NCI-H526 (cell line): ENCODE results near the gene NACC2.
A peak's percentile ranks its signal among the peaks of the same experiment; 100 is the strongest.
"Not testable (repeated sequence)": the region's sequence is repeated elsewhere in the genome, so short reads cannot be mapped to it uniquely, and the experiment has no call there.

Source experiments
- DNase-seq, 2 experiments: peaks; one replicate each; lab custom pipeline; 2025; lab: John Stamatoyannopoulos, UW

Gene NACC2

DNA sequence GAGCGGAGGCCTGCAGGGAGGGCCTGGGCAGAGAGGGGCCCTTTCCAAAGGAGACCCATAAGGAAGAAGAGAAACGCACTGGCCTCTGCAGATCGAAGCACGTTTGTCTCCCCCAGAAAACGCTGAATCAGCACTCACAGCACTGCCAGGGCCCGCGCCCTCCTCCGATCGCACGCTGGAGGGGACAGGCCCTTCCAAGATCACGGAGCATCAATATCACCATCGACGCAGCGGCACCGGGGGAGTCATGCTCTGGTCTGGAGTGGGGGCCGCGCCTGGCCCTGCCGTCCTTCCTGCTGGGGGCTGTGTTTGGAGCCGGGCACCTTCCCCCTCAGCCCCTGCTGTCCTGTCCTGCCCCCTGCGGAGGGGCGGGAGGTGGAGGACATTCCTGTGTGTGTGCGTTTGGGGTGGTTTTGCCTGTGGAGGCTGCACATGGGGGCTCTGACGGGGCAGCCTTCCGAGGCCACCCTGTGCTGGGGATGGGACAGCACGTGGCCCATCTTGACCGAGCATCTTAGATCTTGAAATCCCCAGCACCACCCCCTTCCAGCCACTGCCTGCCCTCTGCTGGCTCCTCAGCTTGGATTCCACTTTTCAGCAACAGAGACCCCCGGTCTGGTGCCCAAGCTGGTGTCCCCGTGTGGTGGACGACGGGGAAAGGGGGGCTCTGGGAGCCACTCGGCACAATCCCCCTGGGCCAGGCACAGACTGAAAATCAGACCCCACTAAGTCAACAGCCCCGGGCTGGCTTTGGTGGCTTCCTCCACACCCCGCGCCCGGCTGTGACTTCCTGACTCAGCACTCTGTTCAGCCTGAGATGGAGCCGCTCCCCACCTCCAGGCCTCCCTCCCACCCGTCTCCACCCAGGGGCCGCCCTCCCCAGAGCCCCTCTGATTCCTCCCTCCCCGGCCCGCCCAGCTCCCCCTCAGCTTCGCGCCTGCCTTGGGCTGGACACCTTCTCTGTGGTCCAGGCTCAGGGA, 15.3 kb upstream of the NACC2 start:
- no peak for DNase-seq

DNA sequence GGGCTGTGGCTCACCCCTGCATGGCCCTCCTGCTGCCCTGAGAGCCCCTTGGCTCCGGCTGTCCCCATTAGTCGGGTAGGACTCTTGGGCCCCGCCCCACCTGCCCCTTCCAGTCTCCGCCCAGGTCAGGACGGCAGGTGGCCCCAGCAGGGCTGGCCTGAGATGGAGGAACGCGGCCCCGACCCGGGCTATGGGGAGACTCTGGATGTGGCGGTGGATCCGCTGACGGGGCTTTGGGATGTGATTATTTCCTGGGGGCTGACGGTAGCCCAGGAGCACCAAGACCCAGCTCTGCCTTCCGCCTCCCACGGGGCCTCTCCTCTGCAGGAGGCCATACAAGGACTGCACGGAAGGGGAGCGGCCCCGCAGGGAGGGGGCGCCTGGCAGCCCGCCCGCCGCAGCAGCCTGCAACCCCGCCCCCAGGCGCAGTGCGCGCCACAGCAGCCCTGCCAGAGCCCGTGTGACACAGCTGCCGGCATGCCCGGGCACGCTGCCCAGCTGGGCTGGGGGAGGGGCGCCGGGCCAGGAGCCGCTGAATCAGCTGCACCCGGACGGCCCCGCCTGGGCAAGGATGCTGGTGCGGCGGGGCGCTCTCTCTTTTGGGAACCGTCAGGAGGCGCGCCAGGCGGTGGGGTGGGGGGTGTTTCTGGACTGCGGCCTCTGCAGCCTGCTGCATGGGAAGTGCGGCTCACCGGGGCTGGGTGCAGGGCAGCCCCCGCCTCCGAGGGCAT, 14.4 kb upstream of the NACC2 start:
- DNase-seq, result peak; percentile 66 to 92

DNA sequence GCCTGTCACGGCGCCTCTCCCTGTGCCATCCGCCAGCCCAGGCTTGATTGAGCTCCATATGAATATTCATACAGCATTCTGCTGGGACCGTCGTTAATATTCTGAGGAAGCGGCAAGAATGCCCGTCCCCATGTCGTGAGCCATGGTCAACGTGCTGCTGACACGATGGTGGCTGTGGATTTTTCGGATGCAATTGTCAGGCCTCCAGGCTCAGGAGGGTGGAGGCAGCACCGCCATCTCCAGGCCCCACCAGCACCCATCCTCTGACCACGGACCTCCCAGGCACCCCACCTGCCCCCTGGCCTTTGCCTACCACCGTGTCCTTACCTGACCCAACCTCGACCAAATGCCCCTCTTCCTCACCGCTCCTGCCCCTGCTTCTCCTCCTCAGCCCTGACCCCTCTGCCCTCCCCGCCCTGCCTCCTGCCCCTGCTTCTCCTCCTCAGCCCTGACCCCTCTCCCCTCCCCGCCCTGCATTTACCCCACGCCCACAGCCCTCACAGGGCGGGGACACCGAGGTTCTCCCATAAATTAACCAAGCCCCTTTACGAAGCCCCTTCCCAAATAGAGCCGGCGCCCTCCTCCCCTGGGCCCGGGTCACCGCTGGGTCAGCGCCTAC, 13.7 kb upstream of the NACC2 start:
- DNase-seq, result peak in 1 of 2 experiments; percentile 46

DNA sequence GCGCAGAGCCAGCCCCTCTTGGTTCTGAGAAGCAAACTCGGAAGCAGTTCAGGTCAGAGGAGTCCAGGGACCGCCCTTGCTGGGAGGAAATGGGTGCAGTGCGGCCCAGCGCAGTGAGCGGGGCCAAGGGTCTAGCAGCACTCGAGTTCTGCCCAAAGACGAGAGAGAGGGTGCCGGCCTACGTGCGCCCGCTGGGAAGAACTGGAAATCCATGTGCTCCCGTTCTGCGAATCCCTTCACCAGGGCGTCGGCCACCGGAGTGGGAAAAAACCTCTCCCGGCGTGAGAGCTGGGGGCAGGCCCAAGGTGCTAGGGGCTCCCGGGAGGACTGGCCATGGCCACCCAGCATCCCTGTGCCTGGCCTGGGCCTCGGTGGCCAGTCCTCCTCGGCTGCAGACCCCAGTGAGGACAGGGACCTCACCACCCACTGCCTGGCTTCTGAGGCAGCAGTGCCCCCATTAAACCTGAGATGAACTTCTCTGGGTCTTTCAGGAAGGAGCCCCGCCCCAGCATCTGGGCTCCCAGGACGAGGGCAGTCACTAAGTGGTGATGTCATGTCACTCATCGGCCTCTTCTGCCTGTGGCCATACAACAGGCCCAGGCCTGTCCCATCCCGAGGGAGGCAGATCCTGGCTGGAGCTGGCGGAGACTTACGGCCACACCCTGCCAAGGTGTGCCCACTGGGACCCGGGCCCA, 13.0 kb upstream of the NACC2 start:
- DNase-seq, result peak; percentile 78 to 85

DNA sequence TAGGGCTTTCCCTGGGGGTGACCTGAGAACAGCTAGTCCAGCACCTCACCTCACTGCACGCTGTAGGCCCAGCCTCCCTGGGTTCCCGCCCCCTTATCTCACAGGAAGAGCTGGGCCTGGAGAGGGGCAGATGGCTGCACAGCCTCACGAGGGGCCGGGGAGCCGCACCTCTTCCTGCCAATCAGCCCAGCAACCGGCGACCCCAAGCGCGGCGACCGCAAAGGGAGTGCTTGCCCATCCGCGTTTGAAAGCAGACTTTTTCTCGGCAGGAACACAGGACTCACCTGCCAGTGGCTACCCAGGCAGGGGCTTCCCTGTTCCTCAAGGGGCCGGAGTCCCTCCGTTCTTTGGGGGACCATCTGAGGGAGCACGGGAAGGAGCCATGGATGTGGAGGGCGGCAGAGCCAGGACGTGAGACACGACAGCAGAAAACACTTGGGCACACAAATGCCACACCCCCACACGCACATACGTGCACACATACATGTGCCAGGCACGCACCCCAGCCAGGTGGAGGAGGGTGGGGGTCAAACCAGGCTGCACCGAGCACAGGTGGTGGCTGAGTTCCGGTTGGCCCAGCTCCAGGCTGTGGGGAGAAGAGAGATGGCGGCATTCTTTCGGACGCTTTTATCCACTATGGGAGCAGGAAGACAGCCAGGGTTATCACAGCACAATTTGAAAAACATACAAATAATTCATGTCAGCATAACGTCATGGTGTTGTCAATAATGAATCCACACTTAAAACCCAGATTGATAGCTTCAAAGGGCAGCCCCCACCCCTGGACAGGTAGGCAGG, 12.3 kb upstream of the NACC2 start:
- DNase-seq, result peak in 1 of 2 experiments; percentile 20

DNA sequence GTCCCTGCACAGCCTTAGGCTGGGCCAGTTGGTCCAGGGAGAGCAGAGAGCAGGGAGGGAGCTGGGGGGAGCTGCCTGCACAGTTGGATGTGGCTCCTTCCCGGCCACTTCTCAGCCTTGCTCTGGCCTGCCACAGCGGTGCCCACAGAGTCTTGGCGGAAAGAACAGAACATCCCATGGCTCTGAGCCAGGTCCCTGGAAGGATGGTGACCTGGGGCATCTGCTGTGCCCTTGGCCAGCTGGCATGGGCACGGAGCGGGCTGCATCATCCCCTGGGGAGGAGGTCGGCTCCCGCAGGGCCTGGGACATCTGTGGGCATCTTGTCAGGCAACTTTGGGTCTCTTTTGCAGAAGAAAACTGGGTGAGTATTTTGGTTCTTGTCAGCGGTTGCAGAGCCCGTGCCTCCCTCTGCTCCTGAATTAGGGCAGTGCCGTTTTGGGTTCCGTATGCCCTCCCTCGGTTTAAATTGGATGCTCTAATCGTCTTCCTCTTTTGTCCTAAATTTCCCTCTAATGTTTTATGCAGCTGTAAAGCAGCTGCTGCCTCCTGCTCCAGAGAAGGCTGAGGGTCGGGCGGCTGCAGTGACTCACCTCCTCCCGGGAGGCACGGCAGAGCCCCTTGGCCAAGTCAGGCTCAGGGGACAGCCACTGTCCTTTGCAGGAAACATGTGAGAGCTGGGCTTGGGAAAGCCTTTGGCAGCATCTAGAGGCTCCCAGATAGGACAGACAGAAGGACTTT, 10.5 kb upstream of the NACC2 start:
- no peak for DNase-seq

DNA sequence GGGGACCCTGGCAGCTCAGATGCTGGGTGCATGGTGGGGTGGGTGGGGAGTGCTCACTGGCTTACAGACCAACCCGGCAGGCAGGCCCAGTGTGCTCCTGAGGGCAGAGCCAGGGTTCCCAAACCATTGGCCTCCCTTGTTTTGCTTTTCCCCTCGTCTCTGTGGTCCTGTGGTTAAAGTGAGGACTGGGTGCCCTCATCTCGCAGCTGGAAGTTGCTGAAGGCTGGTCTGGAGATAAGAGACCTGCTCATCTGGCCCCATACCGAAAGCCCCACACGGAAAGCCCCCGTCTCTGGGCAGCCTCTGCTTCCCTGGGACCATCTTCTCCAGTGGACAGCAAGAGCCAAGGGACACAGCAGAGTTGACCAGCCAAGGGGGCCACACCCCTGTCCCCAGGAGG, 9.8 kb upstream of the NACC2 start:
- DNase-seq, result no peak

DNA sequence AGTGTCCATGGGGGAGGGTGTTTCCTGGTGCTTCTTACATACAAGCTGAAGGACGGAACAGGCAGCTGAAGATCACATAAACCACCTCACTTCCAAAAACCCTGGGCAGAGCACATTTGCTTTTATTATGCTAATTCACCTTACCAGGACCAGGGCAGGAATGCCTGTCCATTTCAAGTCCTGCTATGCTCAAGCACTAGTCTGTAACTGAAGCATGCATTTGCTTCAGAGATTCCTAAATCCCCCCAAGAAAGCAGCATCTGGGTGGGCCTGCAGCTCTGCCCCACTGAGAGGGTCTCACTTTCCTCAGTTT, 9.4 kb upstream of the NACC2 start:
- no peak for DNase-seq

DNA sequence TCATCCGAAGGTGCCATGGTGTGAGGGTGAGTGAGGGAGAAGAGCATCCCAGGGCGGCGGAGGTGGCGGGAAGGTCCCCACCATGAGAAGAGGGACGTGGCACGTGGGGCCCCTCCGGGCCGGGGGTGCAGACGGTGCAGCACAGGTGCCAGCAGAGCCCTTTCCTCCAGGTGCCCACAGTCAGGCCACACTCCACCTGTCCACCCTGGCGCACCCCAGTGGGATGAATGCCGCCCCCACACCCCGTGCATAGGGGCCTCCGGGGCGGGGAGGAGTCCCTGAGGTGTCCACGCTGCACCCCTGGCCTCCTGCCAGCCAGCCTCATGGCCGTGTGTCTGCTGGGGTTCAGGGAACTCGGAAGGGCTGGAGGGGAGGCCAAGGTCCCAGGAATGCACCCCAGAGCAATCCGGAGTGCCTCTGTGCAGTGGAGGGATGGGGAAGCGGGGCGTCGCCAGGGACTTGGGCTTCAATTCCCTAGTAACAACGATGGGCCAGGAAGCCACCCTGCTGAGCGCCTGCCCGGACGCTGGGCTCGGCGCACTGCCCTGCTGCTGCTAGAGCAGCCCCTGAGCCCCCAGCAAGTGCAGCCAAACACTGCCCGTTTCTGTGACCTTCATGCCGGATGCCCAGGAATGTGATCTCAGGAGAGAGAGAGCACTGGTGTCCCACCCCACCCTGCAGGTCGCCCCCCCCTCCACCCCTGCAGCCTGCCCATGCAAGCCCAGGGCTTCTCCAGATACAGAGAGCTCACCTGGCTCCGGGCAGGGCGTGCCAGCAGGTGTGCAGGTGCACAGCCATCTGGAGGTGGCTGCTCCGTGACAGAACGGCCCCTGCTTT, 8.8 kb upstream of the NACC2 start:
- DNase-seq, result peak; percentile 29 to 79

DNA sequence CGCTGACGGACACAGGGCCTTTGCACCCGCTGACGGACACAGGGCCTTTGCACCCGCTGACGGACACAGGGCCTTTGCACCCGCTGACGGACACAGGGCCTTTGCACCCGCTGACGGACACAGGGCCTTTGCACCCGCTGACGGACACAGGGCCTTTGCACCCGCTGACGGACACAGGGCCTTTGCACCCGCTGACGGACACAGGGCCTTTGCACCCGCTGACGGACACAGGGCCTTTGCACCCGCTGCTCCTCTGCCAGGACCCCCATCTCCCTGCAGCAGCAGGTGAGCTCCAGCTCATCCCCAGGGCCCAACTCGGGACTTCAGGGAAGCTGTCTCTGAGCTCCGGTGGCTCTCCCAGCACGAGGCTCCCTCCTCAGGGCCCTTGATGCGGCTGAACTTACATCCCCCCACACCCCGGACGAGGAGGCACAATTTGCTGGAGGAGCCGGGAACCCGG, 6.6 kb upstream of the NACC2 start:
- not testable (repeated sequence) for DNase-seq

DNA sequence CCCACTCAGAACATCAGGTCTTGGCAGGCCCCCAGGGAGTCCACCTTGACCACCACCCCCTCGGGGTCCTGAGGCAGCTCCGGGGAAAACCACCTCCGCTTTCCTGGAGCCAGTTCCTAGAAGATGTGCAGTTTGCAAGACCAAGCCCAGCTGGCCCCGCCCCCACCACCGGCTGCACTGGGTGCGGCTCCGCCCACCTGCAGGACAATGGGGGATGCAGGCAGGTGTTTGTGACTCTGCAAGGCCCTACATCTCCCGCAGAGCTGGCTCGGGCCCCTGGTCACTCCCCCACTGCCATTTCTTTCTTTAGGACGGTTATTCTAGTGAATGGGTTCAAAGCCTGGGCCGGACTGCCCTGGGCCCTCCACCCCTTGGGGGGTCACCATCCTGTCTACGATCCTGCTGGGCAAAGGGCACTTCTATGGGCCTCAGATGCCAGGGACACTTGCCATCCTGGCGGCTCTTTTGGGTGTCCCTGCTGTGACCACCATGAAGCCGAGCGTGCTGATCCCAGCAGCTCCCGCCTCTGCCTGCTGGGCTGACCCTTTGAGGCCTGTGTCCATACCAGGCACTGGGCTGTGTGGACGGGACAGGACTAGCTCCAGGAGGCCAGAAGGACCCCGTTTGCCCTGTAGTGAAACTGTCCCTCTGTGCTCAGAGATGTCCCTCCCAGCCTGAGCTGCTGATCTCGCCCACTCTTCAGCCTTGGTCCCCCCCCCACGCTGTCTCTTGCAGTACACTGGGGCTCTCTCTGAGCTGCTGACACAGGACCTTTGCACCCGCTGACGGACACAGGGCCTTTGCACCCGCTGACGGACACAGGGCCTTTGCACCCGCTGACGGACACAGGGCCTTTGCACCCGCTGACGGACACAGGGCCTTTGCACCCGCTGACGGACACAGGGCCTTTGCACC, 5.9 kb upstream of the NACC2 start:
- DNase-seq, result peak; percentile 22 to 75

DNA sequence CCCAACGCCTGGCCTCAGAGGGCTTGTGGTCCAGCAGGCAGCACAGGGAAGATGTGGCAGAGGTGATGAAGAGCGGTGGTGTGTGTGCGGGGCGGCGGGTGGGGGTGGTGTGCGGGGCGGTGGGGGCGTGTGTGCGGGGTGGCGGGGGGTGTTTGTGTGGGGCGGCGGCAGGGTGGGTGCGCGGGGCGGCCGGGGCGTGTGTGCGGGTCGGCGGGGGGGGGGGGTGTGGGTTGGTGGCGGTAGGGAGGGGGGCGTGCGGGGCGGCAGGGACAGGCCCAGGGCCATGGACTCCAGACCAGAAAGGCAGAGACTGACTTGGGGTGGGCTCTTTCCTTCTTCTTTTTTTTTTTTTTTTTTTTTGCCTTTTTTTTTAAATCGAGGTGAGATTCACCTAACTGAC, 4.5 kb upstream of the NACC2 start:
- DNase-seq, result no peak

DNA sequence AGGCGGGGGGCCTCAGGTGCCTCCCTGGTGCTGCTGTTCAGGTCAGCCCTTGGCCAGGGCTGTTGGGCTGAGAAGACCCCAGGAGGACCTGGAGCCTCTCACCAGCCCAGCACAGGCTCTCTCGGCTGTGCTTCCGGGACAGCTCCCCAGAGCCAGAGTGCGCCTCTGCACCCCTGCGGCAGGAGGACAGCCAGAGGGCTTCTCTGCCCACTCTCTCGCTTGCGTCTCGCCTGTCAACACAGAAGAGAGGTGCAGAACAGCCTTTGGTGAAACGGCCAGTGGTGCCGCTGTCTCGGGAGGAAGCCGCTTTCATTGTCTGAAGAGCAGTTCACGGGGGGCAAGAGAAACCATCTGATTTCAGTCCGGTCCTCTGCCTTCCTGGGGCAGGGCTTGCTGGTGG, 3.8 kb upstream of the NACC2 start:
- no peak for DNase-seq

DNA sequence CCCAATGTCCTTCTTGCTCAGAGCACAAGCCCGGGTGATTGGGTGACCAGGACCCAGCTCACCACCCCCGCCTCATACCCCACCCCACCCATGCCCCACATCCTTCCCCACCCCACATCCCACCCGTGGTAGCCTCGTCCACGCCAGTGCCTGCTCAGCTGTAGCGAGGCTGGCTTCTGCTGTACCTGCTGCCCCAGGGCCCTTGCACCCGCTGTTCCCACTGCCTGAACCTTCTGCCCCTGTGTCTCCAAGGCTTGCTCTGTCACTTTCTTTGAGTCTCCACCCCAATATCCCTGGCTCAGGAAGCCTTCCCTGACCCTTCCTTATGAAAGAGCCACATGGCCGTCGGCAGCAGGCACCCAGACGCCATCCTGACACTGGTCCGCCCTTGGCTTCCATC, 3.1 kb upstream of the NACC2 start:
- no peak for DNase-seq

DNA sequence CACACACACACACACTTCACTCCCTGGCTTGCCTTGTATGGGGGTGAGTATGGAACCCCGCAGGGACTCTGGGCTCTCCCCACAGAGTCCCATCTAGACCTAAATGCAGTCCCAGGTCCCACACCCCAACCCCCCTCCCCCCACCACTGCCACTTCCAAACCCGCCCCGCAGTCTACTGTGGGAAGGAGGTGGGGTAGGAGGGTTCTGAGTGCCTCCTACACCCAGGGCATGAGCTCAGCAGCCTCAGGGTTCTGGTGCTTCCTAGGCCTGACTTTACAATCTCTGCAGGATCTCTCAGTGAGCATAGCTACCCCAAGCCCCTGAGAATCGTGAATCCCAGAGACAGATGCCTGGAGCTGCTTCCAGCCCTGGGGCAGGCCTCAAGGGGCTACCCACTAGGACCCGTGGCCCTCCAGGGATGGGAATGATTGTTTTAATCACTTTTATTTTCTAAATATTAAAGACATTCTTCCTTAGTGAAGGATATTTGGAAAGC, 1.5 kb upstream of the NACC2 start:
- DNase-seq, result no peak

DNA sequence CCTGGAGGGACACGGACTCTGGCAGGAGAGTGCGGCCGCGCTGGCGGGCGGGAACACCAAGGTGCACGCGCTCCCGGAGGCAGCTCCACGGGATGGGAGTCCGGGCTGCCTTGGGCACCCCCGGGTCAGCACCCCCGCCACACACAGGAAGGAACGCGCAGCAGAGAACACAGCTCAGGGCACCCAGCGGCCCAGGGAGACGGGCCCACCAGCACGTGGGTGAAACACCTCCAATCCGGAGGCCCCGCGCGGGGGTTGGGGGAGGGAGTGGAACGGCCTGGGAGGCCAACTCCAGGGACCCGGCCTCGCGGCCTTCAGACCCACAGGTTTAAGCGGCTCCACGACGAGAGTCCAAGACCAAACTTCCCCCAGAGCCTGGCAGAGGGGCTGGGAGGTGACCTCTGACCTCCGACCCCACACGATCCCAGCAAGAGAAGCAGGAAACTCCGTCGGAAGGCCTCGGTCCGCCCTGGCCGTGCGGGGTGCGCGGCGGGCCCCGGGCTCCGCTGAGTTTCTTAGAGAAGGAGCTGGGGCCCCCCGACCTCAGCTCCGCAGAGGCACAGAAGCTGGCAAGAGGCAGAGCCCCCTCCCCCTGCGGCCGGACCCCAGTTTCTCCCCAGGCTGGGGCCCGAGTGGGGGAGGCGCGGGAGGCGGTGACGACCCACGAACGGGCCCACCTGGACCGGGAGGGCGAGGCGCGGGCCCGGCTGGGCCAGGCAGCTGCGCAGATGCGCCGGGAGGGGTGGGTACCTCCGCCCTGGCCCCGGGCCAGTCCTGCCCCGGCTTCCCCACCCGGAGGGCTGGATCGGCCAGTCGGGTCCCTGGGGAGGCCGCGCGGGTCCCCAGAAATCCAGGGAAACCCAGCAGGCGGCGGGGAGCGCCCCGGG, 851 bp downstream of the NACC2 start:
- peak in 1 of 2 experiments; percentile 73 for DNase-seq

DNA sequence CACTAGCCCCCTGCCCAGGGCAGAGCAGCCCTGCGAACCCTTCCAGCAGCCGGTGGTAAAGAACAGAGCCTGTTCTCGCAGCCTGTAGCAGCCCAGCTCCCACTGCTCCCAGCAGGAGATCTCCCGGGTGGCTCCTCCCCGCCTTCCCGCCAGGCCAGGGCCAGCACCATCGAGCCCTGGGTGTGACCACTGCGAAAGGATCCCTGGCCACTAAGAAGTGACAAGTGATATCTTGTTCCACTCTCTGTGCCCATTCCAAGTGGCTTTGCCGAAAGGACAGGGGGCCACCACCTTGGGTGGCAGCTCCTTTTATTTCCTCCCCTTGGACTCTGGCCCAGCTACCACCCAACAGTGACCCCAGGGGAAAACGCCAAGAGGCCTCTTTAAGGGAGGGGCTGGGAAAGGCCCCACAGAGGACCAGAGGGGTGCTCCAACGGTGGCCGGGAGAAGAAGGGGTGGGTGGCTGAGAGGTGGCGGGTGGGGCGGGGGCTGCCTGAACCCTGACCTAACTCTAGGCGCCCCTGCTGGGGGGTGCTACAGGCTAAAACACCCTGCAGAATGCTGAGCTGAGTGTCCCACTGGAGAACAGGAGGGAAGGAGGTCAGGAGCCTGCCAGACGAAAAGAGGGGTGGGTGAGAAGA, 1.6 kb downstream of the NACC2 start:
- DNase-seq, result peak in 1 of 2 experiments; percentile 50
